ENCODE results near the gene LIMS2. TPM values are rescaled to one million over a fixed set of nuclear protein-coding genes. Genes with fewer than 3 reads are reported as not detected.

Gene LIMS2
- total RNA-seq, 1 donor from 2014 or later, result 5.7 TPM

DNA sequence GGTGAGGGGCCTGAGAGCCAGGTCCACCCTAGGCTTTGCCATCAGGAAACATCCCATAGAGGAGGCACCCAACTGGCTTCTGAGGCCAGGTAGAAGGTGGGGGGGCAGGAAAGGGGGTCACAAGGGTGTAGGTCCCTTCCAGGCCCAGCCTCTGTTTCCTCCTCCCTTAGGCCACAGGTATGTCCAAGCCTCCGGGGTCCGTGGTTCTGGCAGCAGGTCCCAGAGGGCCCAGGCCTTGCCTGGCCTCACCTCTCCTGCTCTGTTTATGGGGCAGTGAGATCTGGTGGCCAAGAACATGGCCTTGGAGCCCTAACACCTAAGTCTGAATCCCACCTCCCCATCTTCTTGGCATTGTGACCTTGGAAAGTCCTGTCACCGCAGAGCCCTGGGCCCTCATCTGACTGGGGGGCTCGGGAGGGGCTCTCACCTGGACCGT is 51.0 kb downstream of the LIMS2 start:
- Histone ChIP-seq H3K4me3 (ENCODE audit: low read length in 3 of 3) (no peak overlapping the region), H3K27me3 (ENCODE audit: control insufficient read depth in 3 of 3, insufficient read depth in 3 of 3, low read length in 3 of 3) (peaks cover 0 to 8% (median 6%) of the 10 kb centered on the region in 3 donors), H3K36me3 (ENCODE audit: control insufficient read depth in 3 of 3, insufficient read depth in 3 of 3, low read length in 3 of 3) (no peaks in the 10 kb centered on the region), H3K9ac (ENCODE audit: low read depth in 1 of 3, low read length in 3 of 3) (no peak overlapping the region), H3K27ac (ENCODE audit: low read depth, low read length) (no peak overlapping the region), H3K4me1 (ENCODE audit: control insufficient read depth in 3 of 3, insufficient read depth in 3 of 3, low read length in 3 of 3) (no peaks in the 10 kb centered on the region), H3K9me3 (ENCODE audit: control insufficient read depth in 3 of 3, low read length in 3 of 3) (no peaks in the 10 kb centered on the region)

DNA sequence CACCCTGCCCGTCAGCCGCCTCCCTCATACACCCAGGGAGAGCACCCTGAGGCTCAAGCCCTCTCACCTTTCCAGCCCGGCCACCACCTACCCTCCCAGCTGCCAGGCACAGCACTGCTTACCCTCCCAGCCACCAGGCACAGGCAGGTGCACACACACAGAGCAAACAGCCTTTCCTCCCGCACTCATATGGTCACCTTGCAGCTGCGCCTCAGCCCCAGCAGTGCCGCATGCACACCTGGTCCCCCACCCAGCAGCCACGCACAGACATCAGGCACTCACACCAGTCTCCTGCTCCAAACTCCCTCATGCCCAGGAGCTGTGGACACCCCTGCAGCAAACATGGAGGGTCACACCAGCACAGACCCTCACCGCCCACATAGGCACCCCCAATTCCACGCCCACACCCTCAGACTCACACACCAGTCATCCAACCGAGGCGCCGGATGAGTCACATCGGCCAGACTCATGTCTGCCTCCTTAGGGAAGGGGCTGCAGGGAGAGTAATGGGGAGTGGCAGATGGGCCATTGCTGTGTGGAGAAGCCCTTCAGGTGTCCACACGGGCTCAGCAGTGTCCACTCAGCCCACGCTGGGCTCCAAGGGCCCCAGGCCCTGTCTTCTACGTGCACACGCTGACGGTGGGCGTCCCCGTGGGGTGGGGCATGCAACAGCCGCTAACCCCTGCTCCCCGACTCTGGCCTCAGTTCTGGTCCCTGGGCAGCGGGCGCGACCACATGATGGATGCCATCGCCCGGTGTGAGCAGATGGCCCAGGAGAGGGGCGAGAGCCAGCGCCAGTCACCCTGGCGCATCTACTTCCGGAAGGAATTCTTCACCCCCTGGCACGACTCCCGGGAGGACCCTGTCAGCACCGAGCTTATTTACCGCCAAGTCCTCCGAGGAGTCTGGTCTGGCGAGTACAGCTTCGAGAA is 51.7 kb downstream of the LIMS2 start:
- no peak overlapping the region for H3K9ac ChIP-seq (ENCODE audit: low read depth in 1 of 3, low read length in 3 of 3)
- H3K36me3 ChIP-seq (ENCODE audit: control insufficient read depth in 3 of 3, insufficient read depth in 3 of 3, low read length in 3 of 3), result no peaks in the 10 kb centered on the region
- H3K4me3 ChIP-seq (ENCODE audit: low read length in 3 of 3), result no peak overlapping the region
- no peaks in the 10 kb centered on the region for H3K4me1 ChIP-seq (ENCODE audit: control insufficient read depth in 3 of 3, insufficient read depth in 3 of 3, low read length in 3 of 3)
- H3K27me3 ChIP-seq (ENCODE audit: control insufficient read depth in 3 of 3, insufficient read depth in 3 of 3, low read length in 3 of 3), result peaks cover 0 to 8% (median 6%) of the 10 kb centered on the region in 3 donors
- H3K27ac ChIP-seq (ENCODE audit: low read depth, low read length), result no peak overlapping the region
- no peaks in the 10 kb centered on the region for H3K9me3 ChIP-seq (ENCODE audit: control insufficient read depth in 3 of 3, low read length in 3 of 3)

DNA sequence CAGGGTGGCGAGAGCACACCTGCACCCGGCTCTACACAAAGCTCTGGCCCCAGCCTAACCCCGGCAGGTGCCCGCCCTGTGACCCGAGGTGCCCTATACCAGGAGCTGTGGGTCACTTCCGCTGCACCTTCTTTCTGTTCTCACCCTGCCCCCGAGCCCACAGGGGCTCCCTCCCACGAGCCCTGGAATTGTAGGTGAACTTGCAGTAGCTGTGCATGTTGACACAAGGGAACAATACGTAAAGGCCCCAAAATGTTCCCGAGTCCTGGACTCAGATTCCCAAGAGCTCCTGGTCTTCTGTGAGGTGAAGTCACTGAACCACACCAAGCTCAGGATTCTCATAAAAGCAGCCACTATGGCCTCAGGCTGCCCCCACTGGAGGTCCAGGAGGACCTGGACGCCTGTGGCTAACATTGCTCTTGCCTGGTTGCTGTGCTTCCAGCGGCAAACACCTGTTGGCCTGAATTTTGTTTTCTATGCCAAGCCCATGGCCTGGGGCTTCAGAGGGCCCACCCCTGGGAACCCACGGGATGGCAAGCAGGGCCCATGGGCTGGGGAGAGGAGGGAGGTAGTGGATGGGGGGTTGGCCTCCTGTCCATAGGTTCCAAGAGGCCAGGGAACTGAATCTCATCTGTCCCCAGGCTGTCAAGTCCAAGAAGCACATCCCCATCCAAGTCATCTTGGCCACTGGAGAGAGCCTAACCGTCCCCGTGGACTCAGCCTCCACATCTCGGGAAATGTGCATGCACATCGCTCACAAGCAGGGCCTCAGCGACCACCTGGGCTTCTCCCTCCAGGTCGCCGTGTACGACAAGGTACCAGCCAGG is 52.6 kb downstream of the LIMS2 start:
- Histone ChIP-seq H3K9ac (ENCODE audit: low read depth in 1 of 3, low read length in 3 of 3) (no peak overlapping the region), H3K4me3 (ENCODE audit: low read length in 3 of 3) (no peak overlapping the region), H3K36me3 (ENCODE audit: control insufficient read depth in 3 of 3, insufficient read depth in 3 of 3, low read length in 3 of 3) (no peaks in the 10 kb centered on the region), H3K4me1 (ENCODE audit: control insufficient read depth in 3 of 3, insufficient read depth in 3 of 3, low read length in 3 of 3) (no peaks in the 10 kb centered on the region), H3K27ac (ENCODE audit: low read depth, low read length) (no peak overlapping the region), H3K27me3 (ENCODE audit: control insufficient read depth in 3 of 3, insufficient read depth in 3 of 3, low read length in 3 of 3) (peaks cover 0 to 8% (median 6%) of the 10 kb centered on the region in 3 donors), H3K9me3 (ENCODE audit: control insufficient read depth in 3 of 3, low read length in 3 of 3) (no peaks in the 10 kb centered on the region)

DNA sequence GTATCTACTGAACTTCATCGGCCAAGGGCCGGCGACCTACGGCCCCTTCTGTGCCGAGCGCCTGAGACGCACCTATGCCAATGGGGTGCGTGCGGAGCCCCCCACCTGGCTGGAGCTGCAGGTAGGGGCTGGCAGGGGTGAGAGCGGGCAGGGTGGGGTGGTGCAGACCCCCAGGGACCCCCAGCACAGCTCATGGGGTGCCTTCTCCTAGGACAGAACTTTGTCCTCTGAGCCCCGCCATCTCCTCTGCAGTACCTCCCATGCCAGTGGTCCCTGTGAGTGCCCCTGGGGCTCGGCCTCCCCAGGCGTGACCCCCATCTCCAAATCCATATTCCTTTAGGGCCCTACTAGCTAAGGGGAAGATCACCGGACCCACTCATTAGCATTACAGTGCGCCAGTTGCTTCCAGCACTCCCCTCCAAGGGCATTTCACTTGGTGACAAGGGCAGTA is 53.3 kb downstream of the LIMS2 start:
- H3K36me3 ChIP-seq (ENCODE audit: control insufficient read depth in 3 of 3, insufficient read depth in 3 of 3, low read length in 3 of 3), result no peaks in the 10 kb centered on the region
- no peak overlapping the region for H3K4me3 ChIP-seq (ENCODE audit: low read length in 3 of 3)
- no peak overlapping the region for H3K27ac ChIP-seq (ENCODE audit: low read depth, low read length)
- no peaks in the 10 kb centered on the region for H3K9me3 ChIP-seq (ENCODE audit: control insufficient read depth in 3 of 3, low read length in 3 of 3)
- no peaks in the 10 kb centered on the region for H3K4me1 ChIP-seq (ENCODE audit: control insufficient read depth in 3 of 3, insufficient read depth in 3 of 3, low read length in 3 of 3)
- H3K9ac ChIP-seq (ENCODE audit: low read depth in 1 of 3, low read length in 3 of 3), result no peak overlapping the region
- H3K27me3 ChIP-seq (ENCODE audit: control insufficient read depth in 3 of 3, insufficient read depth in 3 of 3, low read length in 3 of 3), result peaks cover 0 to 6% (median 5%) of the 10 kb centered on the region in 3 donors

DNA sequence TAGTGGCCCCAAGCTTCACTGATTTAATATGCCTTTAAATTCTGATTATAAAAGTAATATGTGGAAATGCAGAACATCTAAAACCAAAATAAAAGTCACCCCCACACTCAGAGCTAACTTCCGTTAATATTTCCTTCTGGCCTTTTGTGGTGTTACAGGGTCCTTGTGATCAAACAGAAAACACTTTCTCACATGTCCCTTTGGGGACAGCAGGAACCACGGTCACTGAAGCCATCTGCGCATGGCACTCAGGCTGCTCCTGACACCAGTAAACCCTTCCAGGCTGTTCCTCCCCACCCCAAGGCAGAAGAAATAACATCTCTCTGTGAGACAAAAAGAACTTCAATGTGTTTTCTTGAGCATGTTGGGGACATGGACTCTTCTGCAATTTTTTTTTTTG is 54.5 kb downstream of the LIMS2 start:
- no peak overlapping the region for H3K9ac ChIP-seq (ENCODE audit: low read depth in 1 of 3, low read length in 3 of 3)
- H3K4me1 ChIP-seq (ENCODE audit: control insufficient read depth in 3 of 3, insufficient read depth in 3 of 3, low read length in 3 of 3), result no peaks in the 10 kb centered on the region
- H3K27me3 ChIP-seq (ENCODE audit: control insufficient read depth in 3 of 3, insufficient read depth in 3 of 3, low read length in 3 of 3), result peaks cover 0 to 6% (median 5%) of the 10 kb centered on the region in 3 donors
- no peaks in the 10 kb centered on the region for H3K36me3 ChIP-seq (ENCODE audit: control insufficient read depth in 3 of 3, insufficient read depth in 3 of 3, low read length in 3 of 3)
- H3K4me3 ChIP-seq (ENCODE audit: low read length in 3 of 3), result no peak overlapping the region
- no peaks in the 10 kb centered on the region for H3K9me3 ChIP-seq (ENCODE audit: control insufficient read depth in 3 of 3, low read length in 3 of 3)
- H3K27ac ChIP-seq (ENCODE audit: low read depth, low read length), result no peak overlapping the region

DNA sequence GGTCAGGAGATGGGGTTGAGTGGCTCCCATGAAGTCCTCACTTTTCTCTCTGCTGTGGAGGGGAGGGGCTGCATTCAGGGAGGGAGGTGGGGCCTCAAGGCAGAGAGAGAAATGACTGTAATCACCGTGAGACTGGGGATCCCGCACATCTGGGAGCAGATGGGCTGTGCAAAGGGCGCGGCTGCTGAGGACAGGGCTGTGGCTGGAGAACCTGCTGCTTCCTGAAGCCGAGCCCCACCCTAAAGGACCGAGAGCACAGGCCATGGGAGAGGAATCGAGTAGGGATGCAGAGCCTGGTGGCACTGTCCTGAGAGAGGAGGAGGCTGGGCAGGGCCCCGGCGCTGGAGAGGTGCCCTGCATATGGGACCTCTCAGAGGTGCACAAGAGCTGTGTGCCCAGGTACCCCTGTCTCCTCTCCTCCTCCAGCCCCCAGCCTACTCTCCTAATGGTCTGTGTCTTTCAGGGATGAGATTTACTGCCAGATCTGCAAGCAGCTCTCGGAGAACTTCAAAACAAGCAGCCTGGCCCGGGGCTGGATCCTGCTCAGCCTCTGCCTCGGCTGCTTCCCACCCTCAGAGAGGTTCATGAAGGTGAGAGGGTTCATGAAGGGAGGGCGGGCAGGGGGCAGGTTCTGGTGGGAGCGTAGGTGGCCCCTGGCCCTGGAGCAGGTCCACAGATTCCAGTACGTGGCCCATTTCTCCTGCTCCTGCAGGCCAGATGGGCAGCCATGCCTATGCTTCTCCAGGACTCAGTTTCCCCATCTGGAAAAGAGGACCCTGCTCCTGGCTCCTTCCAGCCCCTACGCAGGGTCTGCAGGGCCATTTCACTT is 55.2 kb downstream of the LIMS2 start:
- H3K9ac ChIP-seq (ENCODE audit: low read depth in 1 of 3, low read length in 3 of 3), result no peak overlapping the region
- no peak overlapping the region for H3K27ac ChIP-seq (ENCODE audit: low read depth, low read length)
- peaks cover 0 to 6% (median 5%) of the 10 kb centered on the region in 3 donors for H3K27me3 ChIP-seq (ENCODE audit: control insufficient read depth in 3 of 3, insufficient read depth in 3 of 3, low read length in 3 of 3)
- H3K4me3 ChIP-seq (ENCODE audit: low read length in 3 of 3), result no peak overlapping the region
- no peaks in the 10 kb centered on the region for H3K36me3 ChIP-seq (ENCODE audit: control insufficient read depth in 3 of 3, insufficient read depth in 3 of 3, low read length in 3 of 3)
- H3K4me1 ChIP-seq (ENCODE audit: control insufficient read depth in 3 of 3, insufficient read depth in 3 of 3, low read length in 3 of 3), result no peaks in the 10 kb centered on the region
- H3K9me3 ChIP-seq (ENCODE audit: control insufficient read depth in 3 of 3, low read length in 3 of 3), result no peaks in the 10 kb centered on the region

DNA sequence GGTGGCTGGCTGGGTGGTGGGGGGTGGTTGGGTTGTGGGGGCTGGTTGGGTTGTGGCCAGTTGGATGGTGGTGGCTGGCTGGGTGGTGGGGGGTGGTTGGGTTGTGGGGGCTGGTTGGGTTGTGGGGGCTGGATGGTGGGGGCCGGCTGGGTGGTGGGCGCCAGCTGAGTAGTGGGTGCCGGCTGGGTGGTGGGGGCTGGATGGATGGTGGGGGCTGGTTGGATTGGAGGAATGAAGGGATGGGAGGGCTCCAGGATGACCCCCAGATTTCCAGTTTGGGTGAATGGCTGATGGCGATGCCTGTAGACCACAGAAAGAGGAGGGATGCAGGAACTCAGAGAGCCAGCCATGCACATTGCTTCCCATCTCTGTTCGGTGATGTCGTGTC is 56.1 kb downstream of the LIMS2 start:
- Histone ChIP-seq H3K9me3 (ENCODE audit: control insufficient read depth in 3 of 3, low read length in 3 of 3) (peaks cover 0 to 1% (median 0%) of the 10 kb centered on the region in 3 donors), H3K9ac (ENCODE audit: low read depth in 1 of 3, low read length in 3 of 3) (no peak overlapping the region), H3K4me1 (ENCODE audit: control insufficient read depth in 3 of 3, insufficient read depth in 3 of 3, low read length in 3 of 3) (no peaks in the 10 kb centered on the region), H3K27ac (ENCODE audit: low read depth, low read length) (no peak overlapping the region), H3K27me3 (ENCODE audit: control insufficient read depth in 3 of 3, insufficient read depth in 3 of 3, low read length in 3 of 3) (peaks cover 0 to 6% (median 5%) of the 10 kb centered on the region in 3 donors), H3K4me3 (ENCODE audit: low read length in 3 of 3) (no peak overlapping the region), H3K36me3 (ENCODE audit: control insufficient read depth in 3 of 3, insufficient read depth in 3 of 3, low read length in 3 of 3) (no peaks in the 10 kb centered on the region)

DNA sequence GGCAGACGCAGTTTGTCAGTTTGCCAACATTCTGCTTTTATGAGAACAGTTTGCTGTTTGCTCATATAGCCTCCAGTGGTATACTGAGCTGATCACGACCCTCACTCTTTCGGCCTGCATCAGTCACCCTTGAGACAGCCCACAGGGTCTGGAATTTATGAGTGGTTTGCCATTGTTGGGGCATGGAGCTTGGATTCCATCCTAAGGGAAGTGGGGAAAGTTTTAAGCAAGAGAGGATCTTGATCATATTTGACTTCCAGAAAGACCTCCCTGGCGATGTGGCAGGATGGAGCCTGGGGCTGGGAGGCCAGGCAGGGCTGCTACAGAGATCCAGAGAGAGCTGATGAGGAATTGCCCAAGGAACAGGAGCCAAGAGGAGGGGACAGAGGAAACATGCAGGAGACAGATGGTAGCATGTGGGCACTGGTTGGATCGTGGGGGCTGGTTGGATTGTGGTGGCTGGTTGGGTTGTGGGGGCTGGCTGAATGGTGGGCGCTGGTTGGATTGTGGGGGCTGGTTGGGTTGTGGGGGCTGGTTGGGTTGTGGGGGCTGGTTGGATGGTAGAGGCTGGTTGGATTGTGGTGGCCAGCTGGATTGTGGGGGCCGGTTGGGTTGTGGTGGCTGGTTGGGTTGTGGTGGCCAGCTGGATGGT is 56.7 kb downstream of the LIMS2 start:
- no peaks in the 10 kb centered on the region for H3K4me1 ChIP-seq (ENCODE audit: control insufficient read depth in 3 of 3, insufficient read depth in 3 of 3, low read length in 3 of 3)
- H3K27me3 ChIP-seq (ENCODE audit: control insufficient read depth in 3 of 3, insufficient read depth in 3 of 3, low read length in 3 of 3), result peaks cover 0 to 6% (median 5%) of the 10 kb centered on the region in 3 donors
- no peak overlapping the region for H3K27ac ChIP-seq (ENCODE audit: low read depth, low read length)
- H3K9me3 ChIP-seq (ENCODE audit: control insufficient read depth in 3 of 3, low read length in 3 of 3), result peaks cover 0 to 4% (median 0%) of the 10 kb centered on the region in 3 donors
- H3K4me3 ChIP-seq (ENCODE audit: low read length in 3 of 3), result no peak overlapping the region
- H3K9ac ChIP-seq (ENCODE audit: low read depth in 1 of 3, low read length in 3 of 3), result no peak overlapping the region
- no peaks in the 10 kb centered on the region for H3K36me3 ChIP-seq (ENCODE audit: control insufficient read depth in 3 of 3, insufficient read depth in 3 of 3, low read length in 3 of 3)

DNA sequence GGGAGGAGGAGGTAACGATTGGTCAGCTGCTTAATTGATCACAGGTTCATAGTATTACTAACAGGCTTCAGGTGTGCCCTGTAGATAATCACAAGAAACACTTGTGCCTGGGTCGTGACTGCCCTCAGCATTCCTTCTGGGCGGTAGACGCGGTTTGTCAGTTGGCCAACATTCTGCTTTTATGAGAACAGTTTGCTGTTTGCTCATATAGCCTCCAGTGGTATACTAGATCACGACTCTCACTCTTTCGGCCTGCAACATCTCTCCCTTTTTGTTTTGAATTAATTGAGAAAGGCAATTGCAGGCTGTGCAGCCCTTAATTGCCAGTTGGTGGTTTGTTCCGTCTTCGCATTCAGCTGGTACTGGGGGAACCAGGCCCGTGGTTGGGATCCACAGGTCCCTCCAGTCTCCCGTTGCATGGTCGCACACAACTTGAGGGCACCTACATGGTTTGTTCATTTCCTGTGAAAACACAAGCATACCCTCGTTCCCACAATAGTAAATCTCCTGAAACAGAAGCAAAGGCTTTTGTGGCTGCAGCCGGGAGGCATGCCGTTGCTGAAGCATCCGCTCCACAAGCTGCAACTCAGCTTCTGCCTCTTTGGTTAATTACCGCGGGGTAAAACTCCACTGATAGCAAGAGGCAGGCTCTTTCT is 59.7 kb downstream of the LIMS2 start:
- H3K4me3 ChIP-seq (ENCODE audit: low read length in 3 of 3), result no peak overlapping the region
- no peaks in the 10 kb centered on the region for H3K4me1 ChIP-seq (ENCODE audit: control insufficient read depth in 3 of 3, insufficient read depth in 3 of 3, low read length in 3 of 3)
- H3K9ac ChIP-seq (ENCODE audit: low read depth in 1 of 3, low read length in 3 of 3), result no peak overlapping the region
- peaks cover 0 to 6% (median 3%) of the 10 kb centered on the region in 3 donors for H3K27me3 ChIP-seq (ENCODE audit: control insufficient read depth in 3 of 3, insufficient read depth in 3 of 3, low read length in 3 of 3)
- H3K9me3 ChIP-seq (ENCODE audit: control insufficient read depth in 3 of 3, low read length in 3 of 3), result peaks cover 2 to 14% (median 9%) of the 10 kb centered on the region in 3 donors
- H3K27ac ChIP-seq (ENCODE audit: low read depth, low read length), result no peak overlapping the region
- H3K36me3 ChIP-seq (ENCODE audit: control insufficient read depth in 3 of 3, insufficient read depth in 3 of 3, low read length in 3 of 3), result no peaks in the 10 kb centered on the region
